GM12865 (cell line): ENCODE results near the gene EHD1.

Source experiments
- DNase-seq: peaks from one replicate; pipeline ENCODE4 v3.0.0; 2010; ENCODE audit warnings: low read depth
- H3K4me3 ChIP-seq: 2 replicates; pipeline ENCODE4 v1.5.1; 2011; ENCODE audit warnings: mild to moderate bottlenecking, low read depth, low read length, control low read depth
- CTCF ChIP-seq: IDR thresholded peaks from 2 replicates; pipeline ENCODE4 v1.5.1; 2011; ENCODE audit warnings: low read length, control low read depth, low read depth, inconsistent platforms; ENCODE audit not compliant: insufficient read depth; ENCODE audit errors: missing control alignments

EHD1 gene

GRCh38 chr11:64879244-64879900 is 951 bp upstream of the EHD1 start:
- no peak for TF ChIP-seq CTCF
- DNase-seq, result peak; percentile 48
- H3K4me3 ChIP-seq, result peak overlapping the region; percentile 88

- TF ChIP-seq CTCF, result no peak
- H3K4me3 ChIP-seq, result peak overlapping the region; percentile 86
- DNase-seq, result no peak
Measured at GRCh38 chr11:64878223-64878493, 263 bp downstream of the EHD1 start.

- peak overlapping the region; percentile 86 for H3K4me3 ChIP-seq
- DNase-seq, result peak; percentile 65
- no peak for TF ChIP-seq CTCF
Measured at GRCh38 chr11:64877390-64878222, 815 bp downstream of the EHD1 start.

- peak overlapping the region; percentile 86 for H3K4me3 ChIP-seq
- no peak for TF ChIP-seq CTCF
- no peak for DNase-seq
Measured at GRCh38 chr11:64876835-64877341, 1.5 kb downstream of the EHD1 start.

- H3K4me3 ChIP-seq, result peak overlapping the region; percentile 86
- TF ChIP-seq CTCF, result no peak
- no peak for DNase-seq
Measured at GRCh38 chr11:64876229-64876750, 2.1 kb downstream of the EHD1 start.

GRCh38 chr11:64875369-64876228 is 2.8 kb downstream of the EHD1 start:
- peak; percentile 51 for DNase-seq
- H3K4me3 ChIP-seq, result peak overlapping the region; percentile 86
- no peak for TF ChIP-seq CTCF
